OCI-LY7 (cell line): ENCODE data around the gene LDHD. TPM values are rescaled to one million over a fixed set of nuclear protein-coding genes. Genes with fewer than 3 reads are reported as not detected.

ENCODE experiments used
- BruUV-seq: library from RNA; stranded (reverse); fragments of 400-500 nt; replicated peaks from 2 replicates; lab custom pipeline; 2021; lab: Mats Ljungman, UMichigan
- CTCF ChIA-PET: fragments of 300-600 bp; sonication (Branson Sonifier 250); formaldehyde crosslinking; loops from one replicate; lab custom pipeline; 2022; ENCODE audit warnings: antibody characterized with exemption; ENCODE audit not compliant: unreplicated experiment; lab: Charles Lee
- POLR2A ChIA-PET: fragments of 300-600 bp; sonication (Branson Sonifier 250); formaldehyde crosslinking; loops from one replicate; lab custom pipeline; 2022; ENCODE audit warnings: antibody characterized with exemption; lab: Charles Lee
- DNase-seq: peaks from one replicate; pipeline ENCODE4 v3.0.0-alpha.2; 2015; ENCODE audit warnings: low spot score
- H2AFZ ChIP-seq: fragments of 200-600 bp; sonication (generic), shearing (Covaris generic); 2 replicates; pipeline ENCODE4 v1.6.1; 2014; ENCODE audit warnings: mild to moderate bottlenecking, antibody characterized with exemption, low read length, moderate library complexity
- H3K27ac ChIP-seq: fragments of 200-600 bp; sonication (generic); 2 replicates; pipeline ENCODE4 v1.5.1; 2014; ENCODE audit warnings: mixed run types, low read depth, mild to moderate bottlenecking, moderate library complexity, low read length, inconsistent platforms; ENCODE audit not compliant: poor library complexity, severe bottlenecking
- H3K36me3 ChIP-seq: fragments of 200-600 bp; sonication (generic); 2 replicates; pipeline ENCODE4 v1.6.1; 2014; ENCODE audit warnings: mild to moderate bottlenecking, antibody characterized with exemption, low read length, moderate library complexity, mixed read lengths; ENCODE audit not compliant: insufficient read depth
- H3K4me1 ChIP-seq: fragments of 200-600 bp; sonication (generic); 2 replicates; pipeline ENCODE4 v1.5.1; 2014; ENCODE audit warnings: mild to moderate bottlenecking, low read length; ENCODE audit not compliant: insufficient read depth, poor library complexity, severe bottlenecking
- H3K4me2 ChIP-seq: fragments of 200-600 bp; sonication (generic); 2 replicates; pipeline ENCODE4 v1.6.1; 2014; ENCODE audit warnings: mild to moderate bottlenecking, low read length
- H3K4me3 ChIP-seq: fragments of 200-600 bp; sonication (generic); 2 replicates; pipeline ENCODE4 v1.5.1; 2014; ENCODE audit warnings: mild to moderate bottlenecking, low read depth, low read length; ENCODE audit not compliant: poor library complexity, severe bottlenecking
- H3K79me2 ChIP-seq: fragments of 200-600 bp; sonication (generic); 2 replicates; pipeline ENCODE4 v1.6.1; 2016; ENCODE audit warnings: low read depth, mild to moderate bottlenecking, low read length, moderate library complexity, mixed read lengths; ENCODE audit not compliant: insufficient read depth
- H3K9me2 ChIP-seq: fragments of 200-600 bp; sonication (generic); 2 replicates; pipeline ENCODE4 v1.6.1; 2016; ENCODE audit warnings: mild to moderate bottlenecking, low read length, mixed read lengths; ENCODE audit not compliant: insufficient read depth
- H3K9me3 ChIP-seq: fragments of 200-600 bp; sonication (generic); 2 replicates; pipeline ENCODE4 v1.6.1; 2014; ENCODE audit warnings: mild to moderate bottlenecking, mixed run types, low read length, mixed read lengths
- H4K20me1 ChIP-seq: fragments of 200-600 bp; sonication (generic); 2 replicates; pipeline ENCODE4 v1.6.1; 2014; ENCODE audit warnings: mild to moderate bottlenecking, antibody characterized with exemption, low read length, moderate library complexity, mixed read lengths; ENCODE audit not compliant: insufficient read depth
- CTCF ChIP-seq: fragments of 200-600 bp; sonication (generic); conservative IDR thresholded peaks from 2 replicates; pipeline ENCODE4 v1.5.1; 2014; ENCODE audit warnings: mild to moderate bottlenecking, antibody characterized with exemption, low read length, moderate library complexity, mixed read lengths
- EZH2phosphoT487 ChIP-seq: fragments of 200-600 bp; sonication (generic); IDR thresholded peaks from 2 replicates; pipeline ENCODE4 v1.6.1; 2018; ENCODE audit warnings: low read depth, borderline replicate concordance, mild to moderate bottlenecking, mixed run types, antibody characterized with exemption, low read length, moderate library complexity, mixed read lengths
- intact Hi-C: fragments of 100-400 bp; cut with micrococcal nuclease; formaldehyde crosslinking; loops from one replicate; pipeline ENCODE4 v1.10.0; 2022; ENCODE audit not compliant: unreplicated experiment
- total RNA-seq, 2 experiments: library from RNA; depleted of rRNA in 1 of 2; stranded (reverse); fragments of >200 nt in 1 of 2; shearing (Covaris generic) in 1 of 2; gene quantifications; 2 replicates each; pipeline ENCODE4 v1.2.3, GENCODE V29; 2014 to 2022

Gene LDHD
- total RNA-seq, 2 experiments from 2014 or later = 0.09 to 0.48 TPM

DNA sequence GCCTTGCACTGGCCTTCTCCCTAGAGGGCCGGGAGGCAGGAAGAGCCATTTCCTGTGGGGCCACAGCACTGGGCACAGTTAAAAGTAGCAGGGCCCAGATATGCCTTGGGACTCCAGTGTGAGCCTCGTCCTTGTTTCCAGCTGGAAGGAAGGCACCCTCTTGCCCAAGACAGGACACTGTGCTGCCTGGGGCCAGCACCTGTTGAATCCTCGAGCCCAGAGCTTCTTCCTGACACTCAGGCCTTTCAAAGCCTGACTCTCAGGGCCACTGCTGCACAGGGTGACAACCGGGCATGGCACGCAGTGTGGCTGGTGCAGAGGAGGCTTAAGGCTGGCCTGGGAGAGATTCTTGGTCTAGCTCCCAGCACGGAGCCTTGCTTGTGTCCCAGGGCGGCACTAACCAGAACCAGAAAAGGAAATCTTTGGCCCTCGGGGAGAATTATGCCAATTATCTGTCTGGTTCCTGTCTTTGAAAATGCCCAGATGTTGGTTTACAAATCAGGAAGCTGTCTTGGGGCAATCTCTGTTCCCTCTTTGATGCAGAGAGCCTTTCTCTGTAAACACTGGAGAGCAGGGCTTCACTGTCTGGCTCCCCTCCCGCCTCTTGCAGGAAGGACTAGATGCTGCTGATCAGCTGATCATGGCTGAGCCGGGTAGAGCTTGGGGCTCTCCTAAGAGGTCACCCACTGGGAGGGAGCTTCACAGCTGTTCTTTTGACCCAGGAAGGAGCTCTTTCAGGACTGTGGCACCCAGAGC is 11.1 kb downstream of the LDHD start:
- intact Hi-C loops = no loop called here
- Histone ChIP-seq H3K36me3 (no peaks in the 10 kb centered on the region), H3K27ac (peak overlapping the region; percentile 37), H2AFZ (no peak overlapping the region; the same call in 1 of the 2 replicates), H4K20me1 (no peaks in the 10 kb centered on the region), H3K9me3 (no peaks in the 10 kb centered on the region), H3K9me2 (no peaks in the 10 kb centered on the region), H3K4me3 (no peak overlapping the region), H3K4me1 (peaks cover 57% of the 10 kb centered on the region), H3K79me2 (no peaks in the 10 kb centered on the region), H3K4me2 (peak overlapping the region; percentile 59)
- DNase-seq = peak; percentile 50
- ChIA-PET CTCF (interaction anchor here (0.6 to 1.5 kb wide), 2 partner anchors 8 to 31 kb away, joined by 3 to 5 read pairs; no protein-coding TSS in a partner anchor), POLR2A (interaction anchor here (0.5 to 1.5 kb wide), 7 partner anchors 10 to 592 kb away, joined by 3 to 5 read pairs (median 3); partner anchors contain the start of gene WDR59)
- BruUV-seq = no TSS peak
- TF ChIP-seq EZH2phosphoT487 (no peak), CTCF (no peak)

DNA sequence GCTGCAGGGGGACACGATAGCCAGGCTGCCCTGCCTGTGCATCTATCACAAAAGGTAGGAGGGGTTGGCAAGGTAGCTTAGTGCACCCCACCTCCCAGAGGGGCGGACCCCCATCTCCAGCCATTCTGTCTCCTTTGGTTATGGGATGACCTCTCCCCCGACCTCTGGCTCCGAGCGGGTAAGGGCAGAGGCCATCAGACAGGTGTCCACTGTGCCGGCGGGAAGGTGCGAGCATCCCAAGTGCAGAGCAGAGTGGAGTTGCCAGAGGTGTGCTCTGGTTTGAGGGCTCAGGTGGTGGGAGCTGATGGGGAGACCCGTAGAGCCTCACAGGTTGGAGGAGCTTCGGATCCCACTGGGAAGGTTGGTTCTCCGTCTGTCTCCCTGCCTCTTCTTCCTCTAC is 11.7 kb downstream of the LDHD start:
- H3K36me3 ChIP-seq = no peaks in the 10 kb centered on the region
- no peaks in the 10 kb centered on the region for H4K20me1 ChIP-seq
- TF ChIP-seq EZH2phosphoT487 = no peak
- no peak for TF ChIP-seq CTCF
- no peaks in the 10 kb centered on the region for H3K9me3 ChIP-seq
- no peak overlapping the region for H3K27ac ChIP-seq
- H3K79me2 ChIP-seq = no peaks in the 10 kb centered on the region
- CTCF ChIA-PET = interaction anchor here (0.6 to 1.5 kb wide), 2 partner anchors 8 to 30 kb away, joined by 3 to 5 read pairs; no protein-coding TSS in a partner anchor
- H3K4me1 ChIP-seq = peaks cover 56% of the 10 kb centered on the region
- peak overlapping the region; percentile 59 for H3K4me2 ChIP-seq
- intact Hi-C loops = no loop called here
- no peak overlapping the region for H2AFZ ChIP-seq
- BruUV-seq = no TSS peak
- no peak for DNase-seq
- no peak overlapping the region for H3K4me3 ChIP-seq
- H3K9me2 ChIP-seq = no peaks in the 10 kb centered on the region
- POLR2A ChIA-PET = interaction anchor here (0.6 to 1.5 kb wide), 4 partner anchors 15 to 273 kb away, joined by 3 to 5 read pairs (median 3); partner anchors contain the start of gene WDR59

- no TSS peak for BruUV-seq
- H3K27ac ChIP-seq = no peak overlapping the region
- no peaks in the 10 kb centered on the region for H3K79me2 ChIP-seq
- no peaks in the 10 kb centered on the region for H3K9me3 ChIP-seq
- POLR2A ChIA-PET = no interaction called here
- CTCF ChIA-PET = no interaction called here
- no peak for TF ChIP-seq EZH2phosphoT487
- no peak for TF ChIP-seq CTCF
- no peaks in the 10 kb centered on the region for H4K20me1 ChIP-seq
- no peaks in the 10 kb centered on the region for H3K36me3 ChIP-seq
- H3K4me1 ChIP-seq = peaks cover 56% of the 10 kb centered on the region
- no peaks in the 10 kb centered on the region for H3K9me2 ChIP-seq
- H3K4me2 ChIP-seq = no peak overlapping the region
- H3K4me3 ChIP-seq = no peak overlapping the region
- no peak overlapping the region for H2AFZ ChIP-seq
- intact Hi-C loops = no loop called here
- no peak for DNase-seq
Observed at GRCh38 chr16:75103994-75104393, 12.6 kb downstream of the LDHD start.
